Epithelial cell of proximal tubule (primary cell): ENCODE measurements around the gene PTH1R. TPM values are rescaled to one million over a fixed set of nuclear protein-coding genes. Genes with fewer than 3 reads are reported as not detected.

Experiments
- DNase-seq: peaks from one replicate; pipeline ENCODE4 v3.0.0-alpha.2; 2011; ENCODE audit warnings: low read depth
- H3K4me3 ChIP-seq: 2 replicates; pipeline ENCODE4 v1.5.1; 2011; ENCODE audit warnings: low read depth, mild to moderate bottlenecking, low read length
- CTCF ChIP-seq: conservative IDR thresholded peaks from 2 replicates; pipeline ENCODE4 v1.5.1; 2012; ENCODE audit warnings: low read depth, mild to moderate bottlenecking, low read length
- total RNA-seq: library from RNA; depleted of rRNA; stranded (reverse); fragments of >200 nt; gene quantifications from 2 replicates; pipeline ENCODE4 v1.2.3, GENCODE V29; 2015

Gene PTH1R
- total RNA-seq, 1 donor from 2014 or later: 11.5 TPM

DNA sequence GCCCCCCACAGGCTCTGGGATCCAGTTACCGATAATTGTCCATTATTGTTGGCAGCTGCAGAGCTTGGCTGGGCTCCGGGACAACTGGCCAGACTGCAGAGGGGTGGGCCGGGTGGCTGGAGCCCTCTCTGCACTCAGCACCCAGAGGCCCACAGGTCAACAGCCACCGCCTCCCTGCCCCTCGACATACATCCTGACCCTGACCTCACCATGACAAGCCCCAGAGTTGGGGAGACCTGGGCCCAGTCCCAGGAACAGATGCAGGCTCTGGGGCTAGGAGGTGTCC is 22.4 kb downstream of the PTH1R start:
- H3K4me3 ChIP-seq: no peak overlapping the region
- TF ChIP-seq CTCF: no peak
- no peak for DNase-seq

DNA sequence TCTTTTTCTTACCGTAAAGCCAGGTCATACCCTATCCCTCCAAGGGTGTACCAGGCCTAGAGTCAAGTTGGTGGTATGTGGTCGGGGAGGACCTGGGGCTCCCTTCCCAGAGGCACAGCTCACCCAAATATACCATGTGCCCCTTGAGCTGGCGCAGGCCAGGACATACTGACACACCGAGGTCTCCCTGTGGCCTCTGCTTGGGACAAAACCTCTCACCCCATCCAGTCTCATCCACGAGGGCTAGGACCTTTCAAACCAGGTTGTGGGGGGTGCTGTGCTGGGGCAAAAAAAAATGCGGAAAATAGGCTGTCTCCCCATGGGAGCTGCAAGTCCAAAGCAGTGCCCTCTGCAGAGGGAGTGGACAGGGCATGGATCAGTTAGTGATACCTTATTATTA is 22.8 kb downstream of the PTH1R start:
- no peak overlapping the region for H3K4me3 ChIP-seq
- no peak for DNase-seq
- TF ChIP-seq CTCF: no peak

- no peak overlapping the region for H3K4me3 ChIP-seq
- no peak for TF ChIP-seq CTCF
- no peak for DNase-seq
Measured at GRCh38 chr3:46901061-46901460, 23.5 kb downstream of the PTH1R start.

DNA sequence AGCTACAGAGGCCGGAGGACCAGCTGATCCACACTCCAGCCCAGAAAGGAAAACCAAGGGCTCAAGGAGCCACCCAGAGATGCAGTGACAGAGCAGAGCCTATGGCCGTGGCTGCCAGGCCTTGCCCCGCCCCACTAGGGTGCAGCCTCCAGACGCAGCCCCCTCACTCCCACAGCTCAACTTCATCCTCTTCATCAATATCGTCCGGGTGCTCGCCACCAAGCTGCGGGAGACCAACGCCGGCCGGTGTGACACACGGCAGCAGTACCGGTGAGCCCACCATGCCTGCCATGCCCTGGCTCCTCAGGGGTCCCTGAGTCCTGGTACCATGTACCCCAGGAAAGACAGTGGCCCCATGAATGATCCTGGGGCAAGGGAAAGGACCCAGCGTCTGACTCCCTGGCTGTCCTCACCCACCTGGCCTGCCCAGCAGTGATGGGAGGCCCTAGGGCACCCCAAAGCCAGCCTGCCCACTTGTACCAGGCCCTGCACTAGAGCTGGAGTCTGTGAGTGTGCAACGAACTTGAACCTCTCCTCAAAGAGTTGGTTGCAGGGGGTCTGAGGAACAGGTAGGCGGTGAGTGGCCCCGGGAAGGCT is 24.2 kb downstream of the PTH1R start:
- no peak for TF ChIP-seq CTCF
- DNase-seq: no peak
- H3K4me3 ChIP-seq: no peak overlapping the region

DNA sequence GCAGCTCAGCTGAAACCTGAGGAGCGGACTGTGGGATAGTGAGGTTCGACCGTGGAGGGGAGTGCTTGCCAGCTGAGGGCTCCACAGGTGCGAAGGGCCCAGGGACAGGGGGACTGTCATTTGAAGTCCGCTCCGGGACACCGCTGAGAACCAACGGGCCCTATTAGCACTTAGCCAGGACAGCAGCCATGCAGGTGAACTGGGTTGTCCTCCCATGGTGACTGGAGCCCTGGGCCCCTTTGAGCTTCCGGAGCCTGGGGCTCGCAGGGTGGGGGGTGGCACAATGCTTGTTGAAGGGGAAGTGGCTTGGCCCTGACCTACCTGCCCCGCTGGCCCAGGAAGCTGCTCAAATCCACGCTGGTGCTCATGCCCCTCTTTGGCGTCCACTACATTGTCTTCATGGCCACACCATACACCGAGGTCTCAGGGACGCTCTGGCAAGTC is 24.7 kb downstream of the PTH1R start:
- no peak for TF ChIP-seq CTCF
- no peak overlapping the region for H3K4me3 ChIP-seq
- DNase-seq: no peak

- no peak for DNase-seq
- H3K4me3 ChIP-seq: no peak overlapping the region
- TF ChIP-seq CTCF: no peak
Measured at GRCh38 chr3:46903341-46904302, 26.1 kb downstream of the PTH1R start.
